Sciatic nerve (tissue), 2 donors: ENCODE measurements around the gene IRX5. TPM values are rescaled to one million over a fixed set of nuclear protein-coding genes. Genes with fewer than 3 reads are reported as not detected.
A peak's percentile ranks its signal among the peaks of the same experiment; 100 is the strongest.

Experiments used
- ATAC-seq: fragments of 200-7000 bp; cut with Tn5 transposase; one replicate; pipeline ENCODE4 v1.9.1; 2020; ENCODE audit warnings: mild to moderate bottlenecking, moderate library complexity
- DNase-seq: peaks from one replicate; pipeline ENCODE4 v3.0.0-alpha.2; 2020; ENCODE audit warnings: low spot score
- intact Hi-C: fragments of 100-400 bp; cut with DNase I; formaldehyde crosslinking; loops from one replicate; pipeline ENCODE4 v1.14.2; 2022
- total RNA-seq: library from RNA; stranded (reverse); fragmentation: NEBNext Ultra II Directional; extraction: Animal tissue kit (Norgen Biotek cat#: 25700); gene quantifications from one replicate; pipeline ENCODE4 v1.2.1, GENCODE V29; 2021
- donor health status: DM: no; HTN: no; CAD: no.
- donor health status: DM: no; HTN: no; CAD: no.

Gene IRX5
- total RNA-seq: 0.13 TPM

DNA sequence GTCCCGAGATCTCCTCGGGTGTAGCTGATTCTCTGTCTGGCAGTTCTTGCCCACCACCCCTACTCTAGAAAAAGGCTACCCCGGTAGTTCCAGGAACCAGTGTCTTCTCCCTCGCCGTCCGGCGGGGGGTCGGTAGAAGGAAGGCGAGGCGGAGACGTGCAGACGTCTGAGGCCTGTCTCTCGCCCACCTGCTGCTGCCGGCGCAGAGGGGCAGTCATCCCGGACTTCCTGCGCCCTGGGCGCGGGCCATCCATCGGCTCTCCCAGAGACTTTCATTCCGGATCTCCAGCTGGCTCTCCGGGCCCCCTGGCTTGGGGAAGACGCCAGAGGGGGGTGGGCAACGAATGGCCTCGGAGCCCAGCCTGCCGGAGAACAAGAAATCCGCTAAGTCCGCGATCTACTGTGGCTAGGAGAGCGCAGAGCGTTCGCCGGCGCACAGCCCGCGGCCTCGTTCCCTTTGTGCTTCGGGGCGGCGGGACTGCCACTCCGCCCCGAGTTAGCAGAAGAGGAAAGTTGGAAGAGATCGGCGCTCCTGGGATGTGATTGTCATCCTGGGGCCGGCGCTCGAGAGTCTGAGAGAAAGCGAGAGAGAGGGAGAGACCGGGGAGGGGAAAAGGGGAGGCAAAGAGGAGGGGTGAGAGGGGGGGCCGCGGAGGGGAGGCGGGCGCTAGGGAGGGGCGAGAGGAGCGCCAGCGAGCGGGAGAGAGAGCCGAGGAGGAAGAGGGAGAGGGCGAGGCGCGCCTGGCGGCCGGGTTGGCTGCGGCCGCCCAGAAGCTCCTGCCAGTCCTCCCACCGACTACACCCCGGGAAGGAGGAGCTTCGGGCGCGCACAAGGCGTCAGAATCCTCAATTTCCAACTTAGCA lies at the start of gene IRX5:
Gene IRX5, plus strand, starts transcription at position 861 of the 864 bp plus-strand sequence. CDS start 334 bp downstream, outside the sequence.
- intact Hi-C loops: loop anchor here (5.0 kb wide), 1 partner anchor 617 kb away; no protein-coding TSS in a partner anchor
- peak; percentile 85 for ATAC-seq
- DNase-seq: peak; percentile 88

DNA sequence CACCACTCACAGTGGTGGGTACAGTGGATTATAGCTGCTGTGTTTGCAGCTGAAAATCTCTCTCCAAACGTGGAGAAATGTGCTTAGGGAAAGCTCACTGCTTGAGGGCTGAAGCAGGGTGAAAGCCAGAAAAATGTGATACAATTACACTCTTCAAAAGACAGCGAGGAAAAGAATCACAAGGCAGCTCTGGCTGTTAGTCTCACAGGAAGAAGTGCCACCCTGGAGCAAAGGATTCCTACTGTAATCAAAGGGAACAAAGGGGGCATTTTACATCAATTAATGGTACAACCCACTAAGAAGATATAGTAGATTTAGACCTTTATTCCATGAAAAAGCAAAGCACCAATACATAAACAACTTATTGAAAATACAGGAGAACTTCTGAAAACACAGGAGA lies 48.1 kb upstream of the IRX5 start:
- intact Hi-C loops: no loop called here
- ATAC-seq (no peak), DNase-seq (no peak)

DNA sequence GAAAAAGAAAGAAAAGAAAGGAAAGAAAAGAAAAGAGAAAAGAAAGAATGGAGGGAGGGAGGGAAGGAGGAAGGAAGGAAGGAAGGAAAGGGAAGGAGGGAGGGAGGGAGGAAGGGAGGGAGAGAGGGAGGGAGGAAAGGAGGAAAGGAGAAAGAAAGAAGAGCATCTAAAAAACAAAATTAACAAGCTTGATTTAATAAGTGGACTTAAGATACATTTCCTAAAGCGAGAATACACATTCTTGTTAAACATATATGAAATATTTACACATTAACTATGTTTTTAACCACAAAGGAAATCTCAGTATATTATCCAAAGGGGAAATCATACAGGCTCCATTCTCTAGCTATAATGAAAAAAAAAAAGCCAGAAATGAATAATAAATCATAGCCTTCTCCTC lies 47.3 kb upstream of the IRX5 start:
- no peak for ATAC-seq
- intact Hi-C loops: no loop called here
- DNase-seq: no peak

DNA sequence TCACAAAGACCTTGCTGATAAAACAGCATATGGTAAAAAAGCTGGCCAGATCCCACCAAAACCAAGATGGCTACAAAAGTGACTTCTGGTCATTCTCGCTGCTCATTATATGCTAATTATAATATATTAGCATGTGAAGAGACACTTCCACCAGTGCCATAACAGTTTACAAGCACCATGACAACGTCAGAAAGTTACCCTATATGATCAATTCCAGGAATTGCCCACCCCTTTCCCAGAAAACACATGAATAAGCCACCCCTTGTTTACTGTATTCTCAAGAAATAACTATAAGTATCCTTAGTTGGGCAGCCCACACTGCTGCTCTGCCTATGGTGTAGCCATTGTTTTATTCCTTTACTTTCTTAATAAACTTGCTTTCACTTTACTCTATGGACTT lies 44.6 kb upstream of the IRX5 start:
- DNase-seq: no peak
- intact Hi-C loops: no loop called here
- ATAC-seq: no peak

DNA sequence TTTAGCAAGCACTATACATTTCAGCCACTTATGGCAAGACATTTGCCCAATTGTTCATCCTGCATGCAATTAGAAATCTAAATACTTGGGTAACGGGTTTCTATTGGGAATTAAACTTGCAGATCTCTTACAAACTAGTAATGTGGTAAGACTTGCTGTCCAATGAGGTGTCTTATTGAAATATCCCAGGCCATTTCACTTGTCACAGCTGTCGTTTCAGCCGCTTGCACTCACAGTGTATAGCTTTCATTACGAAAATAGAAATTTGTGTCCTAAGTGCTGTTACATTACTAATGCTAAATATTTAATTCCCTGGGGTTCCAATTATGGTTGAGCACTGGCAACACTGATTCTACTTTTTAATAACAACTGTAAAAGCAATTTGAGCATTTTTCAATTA lies 40.3 kb upstream of the IRX5 start:
- intact Hi-C loops: no loop called here
- no peak for ATAC-seq

DNA sequence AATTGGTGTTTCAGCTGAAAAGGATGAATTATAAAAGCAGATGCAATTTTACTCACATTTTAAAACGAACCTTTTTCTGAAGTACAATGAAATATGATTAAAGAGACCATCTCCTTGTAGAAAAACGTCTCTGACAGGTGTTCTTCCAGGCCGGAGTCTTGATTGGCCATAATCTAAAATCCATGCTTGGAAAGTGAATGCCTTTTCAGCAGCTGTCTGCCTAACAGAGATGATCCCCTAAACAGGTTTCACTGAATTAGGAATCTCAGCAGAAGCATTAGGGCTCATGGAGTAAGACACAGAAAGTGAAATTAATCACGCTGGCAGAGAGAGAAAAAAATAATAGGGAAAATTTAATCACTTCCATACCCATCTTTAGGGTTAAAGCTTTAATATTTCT lies 39.3 kb upstream of the IRX5 start:
- intact Hi-C loops: no loop called here
- ATAC-seq (no peak), DNase-seq (no peak)

More for the DNA sequence above, 40.3 kb upstream of the IRX5 start:
- DNase-seq: no peak

DNA sequence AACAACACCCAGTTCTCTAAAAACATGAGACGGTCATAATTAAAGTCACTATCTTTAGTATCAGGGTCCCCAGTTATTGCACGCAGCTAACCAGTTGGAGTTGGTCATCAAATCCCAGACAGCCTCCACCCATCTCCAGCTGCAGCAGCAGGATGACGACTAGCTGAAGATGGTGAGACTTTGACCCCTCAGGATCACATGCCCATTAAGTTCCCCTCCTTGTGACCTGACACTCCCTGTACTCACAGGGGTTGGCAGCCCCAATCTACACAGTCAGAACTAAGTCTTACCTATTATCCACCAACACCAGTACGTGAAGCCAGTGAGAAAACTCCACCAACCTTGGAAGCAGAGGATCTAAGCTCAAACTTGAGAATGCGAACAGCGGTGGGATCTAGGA lies 37.7 kb upstream of the IRX5 start:
- intact Hi-C loops: no loop called here

DNA sequence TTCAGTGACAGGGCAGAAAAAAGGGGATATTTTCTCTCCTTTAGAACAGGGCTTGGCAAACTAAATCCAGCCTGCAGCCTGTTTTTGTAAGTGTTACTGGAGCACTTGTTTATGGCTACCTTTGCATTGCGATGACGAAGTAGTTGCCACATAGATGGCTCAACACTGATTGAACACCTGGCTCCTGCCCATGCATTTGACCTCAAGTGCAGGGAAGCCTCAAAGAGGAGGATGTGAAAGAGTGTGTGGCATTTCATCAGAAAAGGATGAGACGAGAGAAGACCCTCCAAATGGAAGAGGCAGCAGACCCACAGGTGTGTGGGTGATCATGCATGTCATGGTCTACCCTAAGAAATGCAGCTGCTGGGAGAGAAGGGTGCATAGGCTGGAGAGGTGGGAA lies 32.7 kb upstream of the IRX5 start:
- intact Hi-C loops: no loop called here
- no peak for ATAC-seq
- no peak for DNase-seq

More for the DNA sequence above, 37.7 kb upstream of the IRX5 start:
- ATAC-seq (no peak), DNase-seq (no peak)

DNA sequence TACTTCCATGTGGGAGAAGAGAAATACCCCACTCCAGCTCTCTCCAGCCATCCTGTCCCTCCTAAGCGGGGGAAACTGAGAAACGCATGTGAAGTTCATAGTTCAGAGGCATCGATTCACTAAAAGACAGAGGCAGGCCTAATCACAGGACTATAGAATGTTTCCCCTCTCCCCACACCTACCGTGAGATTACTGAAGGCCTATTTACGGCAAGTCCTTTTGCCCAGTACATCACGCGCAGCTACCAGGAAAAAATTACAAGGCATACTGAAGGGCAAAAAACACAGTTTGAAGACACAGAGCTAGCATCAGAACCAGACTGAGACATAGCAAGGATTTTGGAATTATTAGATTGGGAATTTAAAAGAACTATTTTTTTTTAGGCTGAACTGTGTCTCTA lies 29.1 kb upstream of the IRX5 start:
- intact Hi-C loops: no loop called here
- no peak for ATAC-seq

DNA sequence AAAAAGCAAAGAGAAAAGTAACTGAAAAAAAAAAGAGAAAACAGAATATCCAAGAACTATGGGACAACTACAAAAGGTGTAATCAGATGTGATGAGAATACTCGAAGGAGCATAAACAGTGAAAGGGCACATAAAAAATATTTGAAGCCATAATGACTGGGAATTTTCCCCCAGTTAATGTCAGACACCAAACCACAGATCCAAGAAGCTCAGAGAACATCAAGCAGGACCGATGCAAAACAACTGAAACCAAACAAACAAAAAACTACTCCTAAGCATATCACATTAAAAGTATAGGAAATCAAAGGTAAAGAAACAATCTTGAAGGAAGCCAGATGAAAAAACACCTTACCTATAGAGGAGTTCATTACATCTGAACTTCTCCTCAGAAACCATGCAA lies 27.6 kb upstream of the IRX5 start:
- no peak for DNase-seq
- no peak for ATAC-seq
- intact Hi-C loops: no loop called here

More for the DNA sequence above, 29.1 kb upstream of the IRX5 start:
- DNase-seq: no peak

DNA sequence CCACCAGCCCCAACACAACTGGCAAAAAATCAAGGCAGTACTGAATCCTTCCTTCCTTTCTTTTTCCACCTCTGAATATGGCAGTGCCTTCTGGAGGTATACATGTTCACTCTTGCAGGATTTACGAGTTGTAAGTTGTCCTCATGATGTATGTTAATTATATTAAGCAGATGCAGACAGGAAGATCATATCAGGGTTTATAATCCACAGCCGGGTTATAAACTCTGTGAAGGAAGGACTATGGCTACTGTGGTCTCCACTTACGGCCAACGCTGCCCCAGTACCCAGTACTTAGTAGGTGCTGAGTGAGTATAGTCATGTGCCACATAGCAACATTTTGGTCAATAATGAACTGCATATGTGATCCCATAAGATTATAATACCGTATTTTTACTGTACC lies 19.6 kb upstream of the IRX5 start:
- intact Hi-C loops: no loop called here
- no peak for ATAC-seq

DNA sequence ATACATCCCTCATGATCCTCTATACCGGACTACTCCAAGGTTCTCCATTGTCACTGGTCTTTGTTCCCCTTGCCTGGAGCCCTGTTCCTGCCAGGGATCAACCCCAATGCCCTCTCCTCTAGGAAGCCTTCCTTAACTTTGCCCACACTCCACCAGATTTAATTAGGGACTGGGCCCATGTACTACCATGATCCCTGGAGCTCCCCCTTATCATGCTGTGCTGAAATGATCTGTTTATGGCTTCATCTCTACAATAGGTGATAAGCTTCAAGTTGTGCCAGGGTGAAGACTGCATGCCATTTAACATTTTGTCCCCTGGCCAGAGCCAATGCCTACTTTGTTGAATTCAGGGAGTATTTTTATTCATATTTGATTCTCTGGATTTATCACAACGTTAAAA lies 17.9 kb upstream of the IRX5 start:
- intact Hi-C loops: no loop called here
- no peak for ATAC-seq
- no peak for DNase-seq

More for the DNA sequence above, 19.6 kb upstream of the IRX5 start:
- no peak for DNase-seq

DNA sequence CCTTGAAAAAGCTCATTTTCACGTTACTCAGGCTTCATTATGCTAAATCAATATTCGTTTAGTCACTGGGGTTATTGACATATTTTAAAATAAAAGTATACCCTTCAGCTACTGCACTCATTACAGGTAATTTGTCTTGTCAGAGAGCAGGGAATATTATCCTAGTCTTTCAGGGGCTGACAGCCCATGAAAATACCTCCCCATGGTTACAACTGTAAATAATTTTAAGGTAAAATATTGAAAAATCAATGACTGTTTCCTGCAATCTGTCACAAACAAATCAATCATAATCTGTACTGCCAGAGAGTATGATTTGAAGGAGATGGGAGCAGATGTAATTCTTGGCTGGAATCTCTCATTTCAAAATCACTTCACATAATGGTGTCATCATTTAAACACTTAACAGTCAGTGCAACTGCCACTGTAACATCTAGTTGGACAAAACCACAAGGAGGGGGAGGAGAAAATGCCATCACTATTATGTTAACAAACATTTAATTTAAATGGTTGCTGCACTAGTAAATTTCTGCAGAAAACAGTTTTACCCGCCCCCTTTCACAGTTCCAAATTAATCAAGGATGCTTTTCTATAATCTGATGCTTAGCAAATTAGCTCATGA lies 9.3 kb upstream of the IRX5 start:
- no peak for ATAC-seq
- intact Hi-C loops: no loop called here
- no peak for DNase-seq

DNA sequence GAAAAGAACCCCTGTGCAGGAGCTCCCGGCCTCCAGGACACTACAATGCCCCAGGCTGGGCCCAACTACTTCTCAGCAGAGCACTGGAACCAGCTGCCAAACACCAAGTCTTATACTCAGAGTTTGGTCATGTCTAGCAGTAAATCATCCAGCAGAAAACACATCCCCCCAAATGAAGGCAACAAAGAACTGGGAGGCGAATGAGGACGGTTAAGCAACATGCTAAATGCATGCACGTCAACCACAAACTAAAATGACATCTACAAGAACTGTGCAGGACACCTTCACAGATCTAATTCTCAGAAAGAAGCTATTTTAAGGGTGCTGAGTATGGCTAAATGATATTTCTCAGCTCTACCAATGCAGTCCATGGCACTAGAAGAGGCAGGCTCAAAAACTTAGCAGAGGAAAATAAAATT lies 7.6 kb upstream of the IRX5 start:
- intact Hi-C loops: no loop called here
- no peak for ATAC-seq
- no peak for DNase-seq

DNA sequence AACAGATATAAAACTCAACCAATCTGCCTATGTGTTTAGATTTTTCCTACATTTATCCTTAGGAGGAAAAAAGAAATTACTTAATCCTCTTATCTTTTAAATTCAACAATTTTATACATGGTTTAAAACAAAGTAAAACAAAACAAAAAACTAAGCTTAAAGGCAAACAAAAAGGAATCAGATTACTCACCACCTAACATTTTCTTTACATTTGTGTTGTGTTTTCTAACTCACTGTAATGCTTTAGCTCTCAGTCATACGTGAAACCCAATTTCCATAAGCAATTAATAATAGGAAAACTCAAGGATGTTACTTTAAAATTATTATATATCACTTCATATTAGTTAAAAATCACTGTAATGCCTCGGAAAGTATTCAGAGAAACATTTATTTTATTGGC lies 6.7 kb upstream of the IRX5 start:
- DNase-seq (no peak), ATAC-seq (no peak)
- intact Hi-C loops: no loop called here

DNA sequence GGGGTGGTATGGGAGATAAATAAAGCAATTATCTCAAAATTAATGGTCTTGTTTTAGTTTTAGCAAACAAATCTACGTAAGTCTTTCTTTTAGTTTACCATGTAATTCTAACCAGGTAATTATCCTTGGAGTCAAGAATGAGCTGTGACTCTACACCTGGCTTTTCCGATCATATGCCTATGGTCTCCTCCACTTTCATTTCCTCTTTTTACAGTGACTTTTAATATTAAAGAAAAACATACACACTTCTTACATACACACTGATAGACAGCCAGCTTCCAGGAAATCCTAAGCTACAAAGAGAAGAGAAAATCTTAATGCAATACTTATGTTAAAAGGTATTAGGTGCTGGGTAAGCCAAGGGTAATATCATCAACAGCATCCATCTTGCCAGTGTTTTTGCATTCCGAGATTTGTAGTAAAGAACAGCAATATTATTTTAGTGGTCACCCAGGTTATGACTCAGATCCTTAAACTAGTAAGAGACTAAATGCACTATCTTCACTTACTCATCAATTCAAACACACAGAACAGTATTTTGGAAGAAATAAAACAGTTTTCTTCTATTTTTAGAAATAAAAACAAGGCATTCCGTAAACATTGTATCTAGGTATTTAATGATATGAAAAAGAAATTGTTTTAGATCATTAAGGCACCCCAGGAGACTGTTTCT lies 4.4 kb upstream of the IRX5 start:
- no peak for DNase-seq
- intact Hi-C loops: no loop called here
- no peak for ATAC-seq

DNA sequence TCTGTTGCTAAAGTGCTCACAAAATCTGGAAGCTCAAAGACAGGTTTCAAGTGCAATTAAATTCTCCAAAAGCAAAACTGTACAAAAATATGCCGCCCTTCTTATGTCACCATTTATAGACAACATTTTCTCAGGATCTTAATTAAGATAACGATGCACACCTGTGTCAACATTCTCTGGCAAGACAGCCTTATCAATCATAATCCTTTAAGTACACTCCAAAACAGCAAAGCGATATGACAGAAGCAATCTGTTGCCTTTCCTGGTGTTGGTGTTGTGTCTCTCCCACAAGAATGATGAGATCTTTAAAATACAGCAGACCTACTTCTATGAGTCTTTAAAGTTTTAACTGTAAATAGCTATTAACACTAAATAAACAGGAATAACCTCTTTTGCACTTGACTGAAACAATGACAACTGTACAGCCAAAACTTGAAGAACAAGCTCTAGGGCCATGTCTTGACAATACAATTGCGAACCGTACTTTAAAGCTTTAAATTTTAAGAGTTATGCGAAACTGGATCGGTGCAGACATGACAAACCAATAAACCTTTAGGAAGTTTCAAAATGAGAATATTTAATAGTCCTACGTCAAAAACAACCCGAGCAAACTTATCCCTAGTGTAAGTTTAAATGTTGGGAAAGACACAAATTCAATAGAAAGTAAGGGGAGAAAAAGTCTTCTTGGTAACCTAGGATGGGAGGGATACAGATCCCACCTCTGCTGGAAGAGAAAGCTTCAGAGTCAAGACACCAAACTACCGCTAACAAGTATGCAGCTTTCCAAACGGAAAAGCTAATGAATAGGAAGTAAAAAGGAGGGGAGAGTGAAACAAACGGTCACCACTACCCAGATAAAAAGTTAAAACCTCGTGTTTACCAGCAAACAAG lies 3.3 kb upstream of the IRX5 start:
- ATAC-seq (no peak), DNase-seq (no peak)
- intact Hi-C loops: no loop called here

DNA sequence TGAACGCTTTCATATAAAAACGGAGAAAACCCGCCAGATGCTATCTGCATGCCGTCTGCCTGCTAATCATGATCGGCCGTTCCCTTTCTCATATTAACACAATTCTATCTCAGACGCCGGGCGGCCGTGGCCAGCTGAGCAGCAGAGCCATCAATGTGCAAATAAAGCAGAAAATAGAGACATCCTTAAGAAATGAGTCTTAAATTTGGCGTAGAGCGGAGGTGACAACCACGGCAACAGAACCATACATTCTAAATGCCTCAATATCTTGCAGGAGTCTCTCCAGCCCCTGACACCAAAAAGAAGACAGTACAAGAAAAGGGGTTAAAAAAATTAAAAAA lies 2.7 kb upstream of the IRX5 start:
- intact Hi-C loops: no loop called here
- DNase-seq: no peak
- ATAC-seq: no peak

DNA sequence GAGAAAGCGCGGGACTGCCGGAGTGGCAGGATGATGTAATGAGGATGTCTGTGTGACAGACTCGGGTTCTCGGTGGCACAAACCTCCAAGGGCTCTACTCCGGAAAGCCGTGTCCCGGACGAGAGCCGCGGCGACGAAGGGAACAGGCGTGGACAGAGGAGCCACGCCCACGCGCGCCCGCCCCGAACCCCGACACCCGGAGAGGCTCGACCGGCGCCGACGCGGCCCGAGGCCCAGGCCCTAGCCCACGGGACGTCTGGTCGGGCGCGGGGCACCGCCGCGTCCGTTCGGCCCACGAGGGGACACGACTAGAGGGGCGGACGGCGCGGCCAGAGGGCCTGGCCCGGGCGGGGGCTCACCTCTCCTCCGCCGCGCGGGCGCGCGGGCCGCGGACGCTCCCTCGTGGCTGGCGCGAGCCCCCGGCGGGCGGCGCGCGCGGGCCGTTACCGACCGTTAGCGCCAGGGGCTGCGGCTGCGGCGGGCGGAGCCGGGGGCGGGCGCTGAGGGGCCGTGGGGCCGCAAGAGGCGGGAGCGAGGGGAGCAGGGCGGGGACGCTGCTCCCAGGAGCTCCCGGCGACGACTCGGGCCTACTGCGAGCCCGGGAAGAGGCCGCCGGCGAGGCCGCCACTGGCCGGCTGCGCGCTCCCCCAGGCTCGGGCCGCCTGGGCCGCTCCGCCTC lies 2.1 kb upstream of the IRX5 start:
- intact Hi-C loops: no loop called here
- ATAC-seq (no peak), DNase-seq (peak; percentile 79)
